HG03378 (cell line): ENCODE results near the gene CREBBP.

Experiments used
- ATAC-seq: cut with Tn5 transposase; IDR thresholded peaks from one replicate; pipeline ENCODE4 v1.9.1; 2021; ENCODE audit warnings: mild to moderate bottlenecking, moderate library complexity; ENCODE audit not compliant: unreplicated experiment

Gene CREBBP

GRCh38 chr16:3879887-3880564 is 487 bp downstream of the CREBBP start:
- ATAC-seq, result no peak

DNA sequence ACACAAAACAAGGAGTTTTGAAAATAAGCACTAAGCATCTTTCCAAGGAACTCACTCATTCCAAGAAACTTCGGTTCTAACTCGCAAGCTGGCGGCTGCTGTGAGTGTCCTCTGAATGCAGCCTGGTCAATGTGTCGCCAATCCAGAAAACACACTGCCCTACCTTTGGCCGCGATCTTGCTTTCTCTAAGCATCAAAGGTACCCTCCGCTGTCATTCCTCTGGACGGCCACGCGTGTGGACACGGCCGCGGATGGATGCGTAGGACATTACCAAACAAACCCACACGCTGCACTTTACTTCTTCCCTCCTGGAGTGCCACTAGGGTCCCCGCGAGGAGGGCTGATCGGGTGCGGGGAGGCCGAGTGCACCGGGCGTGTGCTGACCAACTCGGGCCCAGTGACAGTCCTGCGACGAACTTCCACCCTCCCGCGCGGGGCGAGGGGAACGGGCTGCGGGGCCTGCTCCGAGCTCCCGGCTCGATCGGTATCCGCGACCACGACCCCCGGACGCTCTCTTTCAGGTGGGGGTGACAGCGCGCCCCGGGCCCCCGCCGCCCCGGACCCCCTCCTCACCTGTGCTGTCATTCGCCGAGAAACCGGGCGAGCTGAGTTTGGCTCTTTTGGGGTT is 1.1 kb downstream of the CREBBP start:
- ATAC-seq, result no peak

GRCh38 chr16:3878610-3879009 is 1.9 kb downstream of the CREBBP start:
- ATAC-seq, result no peak

GRCh38 chr16:3876695-3877094 is 3.8 kb downstream of the CREBBP start:
- ATAC-seq, result no peak

DNA sequence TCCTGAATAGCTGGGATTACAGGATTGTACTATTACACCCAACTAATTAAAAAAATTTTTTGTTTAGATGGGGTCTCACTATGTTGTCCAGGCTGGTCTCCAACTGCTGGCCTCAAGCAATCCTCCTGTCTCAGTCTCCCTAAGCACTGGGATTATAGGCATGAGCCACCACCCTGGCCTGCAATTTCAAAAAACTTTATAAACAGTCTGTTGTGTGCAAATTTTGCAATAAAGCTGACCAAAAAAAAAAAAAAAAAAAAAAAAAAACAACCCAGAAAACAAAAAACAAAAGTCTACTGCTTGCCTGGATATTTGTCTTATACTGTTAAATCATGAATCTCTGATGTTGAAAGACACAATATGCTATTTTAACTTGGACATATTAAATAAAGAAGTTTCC is 4.4 kb downstream of the CREBBP start:
- ATAC-seq, result no peak

- ATAC-seq, result no peak
Observed at GRCh38 chr16:3874794-3875692, 5.5 kb downstream of the CREBBP start.

DNA sequence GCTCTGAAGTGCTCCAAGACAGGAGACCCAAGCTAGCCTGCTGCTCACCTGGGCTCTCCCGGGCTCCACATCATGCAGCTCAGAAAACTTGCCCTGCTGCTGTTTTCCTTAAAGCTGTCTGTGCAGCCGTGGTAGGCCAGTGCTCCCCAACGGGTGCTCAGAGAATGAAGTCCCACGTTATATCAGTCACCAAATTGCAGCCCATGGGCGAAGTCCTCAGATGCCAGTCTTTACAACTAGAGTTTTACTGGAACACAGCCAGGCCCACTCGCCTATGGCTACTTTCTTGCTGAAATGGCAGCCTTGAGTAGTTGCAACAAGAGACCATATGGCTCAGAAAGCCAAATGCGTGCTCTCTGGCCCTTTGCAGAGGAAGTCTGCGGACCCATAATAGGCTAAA is 6.3 kb downstream of the CREBBP start:
- ATAC-seq, result no peak

DNA sequence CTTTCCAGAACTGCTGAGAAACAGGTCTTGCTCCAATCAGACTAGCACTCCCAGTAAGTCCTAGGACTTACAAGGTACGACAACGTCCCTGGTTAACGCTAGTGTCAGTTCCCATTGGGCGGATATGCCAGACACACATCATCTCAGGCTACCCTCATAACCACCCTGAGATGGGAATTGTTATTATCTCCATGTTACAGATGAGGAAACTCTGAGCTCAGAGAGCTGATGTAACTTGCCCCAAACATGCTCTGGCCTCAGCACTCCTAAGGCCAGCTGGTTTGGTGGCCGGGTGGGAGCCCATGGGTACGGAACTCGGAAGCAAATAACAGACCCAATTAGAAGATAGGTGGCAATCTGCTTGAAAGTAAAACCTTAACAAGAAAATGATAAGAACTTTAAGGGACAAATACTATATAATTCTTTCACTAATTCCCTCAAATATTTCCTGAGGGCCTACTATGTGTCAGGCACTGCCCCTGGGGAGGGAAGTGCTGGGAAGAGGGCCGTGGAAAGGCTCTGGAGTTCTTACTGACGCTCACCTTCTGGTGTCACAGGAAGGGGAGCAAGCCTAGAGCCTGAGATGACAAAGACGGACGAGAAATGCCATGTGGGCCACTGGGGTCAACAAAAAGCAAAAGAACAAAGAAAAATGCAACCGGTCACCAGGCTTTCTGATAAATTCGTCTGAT is 6.9 kb downstream of the CREBBP start:
- ATAC-seq, result no peak

- ATAC-seq, result no peak
Observed at GRCh38 chr16:3872216-3872895, 8.2 kb downstream of the CREBBP start.

DNA sequence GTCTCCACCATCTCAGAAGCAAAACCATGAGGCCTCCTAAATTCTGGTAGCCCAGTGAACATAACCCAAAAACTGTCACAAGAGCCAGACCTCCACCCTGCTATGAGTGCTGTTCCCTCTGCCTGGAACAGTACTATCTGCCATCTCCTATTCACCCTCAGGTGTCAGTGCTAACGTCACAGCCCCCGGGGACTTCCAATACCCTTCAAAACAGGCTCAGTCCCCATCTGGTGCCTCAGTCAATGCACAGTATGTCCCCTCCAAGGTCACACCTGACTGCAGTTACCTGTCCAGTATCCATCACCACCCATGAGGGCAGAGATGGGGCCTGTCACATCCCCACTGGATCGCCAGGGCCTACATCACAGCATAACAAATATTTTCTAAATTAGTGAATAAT is 11.5 kb downstream of the CREBBP start:
- ATAC-seq, result no peak

DNA sequence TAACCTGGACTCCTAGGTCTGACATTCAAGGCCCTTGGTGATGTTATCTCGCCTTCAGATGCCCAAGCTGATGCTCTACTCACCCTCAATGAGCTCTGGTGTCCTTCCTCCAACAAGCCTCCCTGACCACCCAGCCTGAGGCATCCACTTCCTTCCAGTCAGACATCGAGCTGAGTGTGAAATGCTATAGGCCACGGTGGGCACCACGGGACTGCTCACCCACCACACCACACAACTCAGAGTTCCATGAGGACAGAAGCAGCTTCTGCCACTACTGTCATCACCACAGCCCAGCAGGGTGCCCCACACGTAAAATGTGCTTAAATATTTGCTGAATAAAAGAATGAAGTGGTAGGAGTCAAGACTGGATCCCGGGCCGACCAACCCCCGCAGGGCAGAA is 12.0 kb downstream of the CREBBP start:
- ATAC-seq, result no peak

- no peak for ATAC-seq
Observed at GRCh38 chr16:3866703-3867431, 13.6 kb downstream of the CREBBP start.

DNA sequence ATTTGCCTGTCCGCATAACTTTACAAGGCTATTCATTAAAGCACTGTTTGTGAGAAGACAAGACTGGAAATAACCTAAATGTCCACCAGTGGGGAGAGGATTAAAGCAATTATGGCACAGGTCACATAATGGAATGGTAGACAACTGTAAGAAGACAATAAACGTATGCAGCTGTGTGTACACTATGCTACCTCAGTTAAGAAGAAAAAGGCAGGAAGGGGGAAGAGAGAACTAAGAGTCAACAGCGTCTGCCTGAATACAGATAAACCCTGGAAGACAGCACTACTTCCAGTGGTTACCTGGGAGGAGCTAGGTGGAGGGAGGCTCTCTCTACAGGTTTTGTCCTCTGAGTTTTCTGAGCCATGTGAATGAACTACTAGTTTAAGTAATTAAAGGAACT is 15.3 kb downstream of the CREBBP start:
- no peak for ATAC-seq

GRCh38 chr16:3864562-3864961 is 16.0 kb downstream of the CREBBP start:
- no peak for ATAC-seq

GRCh38 chr16:3863587-3863986 is 16.9 kb downstream of the CREBBP start:
- ATAC-seq, result no peak

DNA sequence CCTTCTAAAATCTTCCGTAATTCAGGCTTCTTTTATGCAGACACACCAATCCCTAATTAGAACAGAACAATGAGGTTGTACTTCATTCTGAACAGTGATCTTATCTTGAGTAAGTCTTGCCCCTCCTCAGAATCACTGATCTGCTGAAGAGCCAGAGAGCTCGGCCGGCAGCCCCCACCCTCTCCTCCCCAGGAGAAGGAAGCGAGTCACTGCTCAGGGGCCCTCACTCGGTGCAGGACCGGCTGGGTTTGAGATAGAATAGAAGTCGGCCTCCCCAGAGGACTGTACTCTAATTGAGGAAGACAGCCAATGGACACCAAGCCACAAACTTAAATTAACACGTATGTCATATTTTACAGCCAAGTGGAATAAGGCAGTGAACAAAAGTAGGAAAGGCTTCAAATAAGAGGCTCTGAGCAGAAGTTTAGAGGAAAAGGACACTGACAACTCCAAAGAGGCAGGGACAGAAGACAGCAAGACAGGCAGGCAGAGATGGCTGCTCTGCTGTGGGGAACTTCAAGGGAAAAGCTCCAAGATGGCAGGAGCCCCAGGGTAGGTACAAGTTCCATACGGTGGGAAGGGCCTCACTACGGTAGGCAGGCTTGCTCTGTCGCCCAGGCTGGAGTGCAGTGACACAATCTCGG is 18.6 kb downstream of the CREBBP start:
- ATAC-seq, result no peak

GRCh38 chr16:3859889-3860288 is 20.6 kb downstream of the CREBBP start:
- ATAC-seq, result no peak

DNA sequence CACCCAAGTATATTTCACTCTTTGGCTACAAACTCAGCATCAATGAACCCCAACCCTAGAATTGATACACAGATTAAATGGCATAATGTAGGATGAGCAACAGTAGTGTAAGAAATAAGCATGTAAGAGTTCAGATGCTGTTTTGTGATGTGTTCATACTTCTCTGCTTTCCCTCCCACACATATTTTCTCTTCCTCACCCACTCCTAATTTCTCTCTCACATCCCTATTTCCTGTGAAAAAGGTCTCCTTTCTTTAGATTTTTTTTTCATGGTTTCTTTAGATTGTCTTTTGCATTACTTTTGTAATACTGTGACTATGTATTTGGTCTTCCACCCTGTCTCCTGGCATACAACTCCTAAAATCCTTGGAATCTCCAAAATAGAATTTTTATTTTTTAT is 21.7 kb downstream of the CREBBP start:
- no peak for ATAC-seq

- no peak for ATAC-seq
Observed at GRCh38 chr16:3857189-3858043, 23.1 kb downstream of the CREBBP start.
